Caki2 (cell line): ENCODE data around the gene GSTT2B. TPM values are rescaled to one million over a fixed set of nuclear protein-coding genes. Genes with fewer than 3 reads are reported as not detected.
"Not testable (repeated sequence)": the region's sequence is repeated elsewhere in the genome, so short reads cannot be mapped to it uniquely, and the experiment has no call there.

Experiments
- DNase-seq: peaks from one replicate; pipeline ENCODE4 v3.0.0-alpha.2; 2015; ENCODE audit warnings: low read depth
- in situ Hi-C: cut with HindIII; loops from 2 replicates; pipeline ENCODE4 v1.10.0; 2016; ENCODE audit warnings: low sequenced_read_pairs, low pct_unique_long_range_greater_than_20kb, mixed read lengths
- total RNA-seq: library from RNA; depleted of rRNA; stranded (reverse); fragments of >200 nt; shearing (Covaris generic); gene quantifications from 2 replicates; pipeline ENCODE4 v1.2.3, GENCODE V29; 2014; ENCODE audit warnings: low replicate concordance; rRNA removed

Gene GSTT2B
- total RNA-seq, 1 experiment from 2014 or later = 0.81 TPM

- in situ Hi-C loops = no loop called here
Observed at GRCh38 chr22:23911318-23911980, 49.5 kb downstream of the GSTT2B start.

GRCh38 chr22:23910496-23911190, 50.4 kb downstream of the GSTT2B start:
- in situ Hi-C loops = no loop called here
- no peak for DNase-seq

More at GRCh38 chr22:23911318-23911980, 49.5 kb downstream of the GSTT2B start:
- DNase-seq = no peak

GRCh38 chr22:23909296-23909898, 51.6 kb downstream of the GSTT2B start:
- in situ Hi-C loops = no loop called here
- no peak for DNase-seq

GRCh38 chr22:23908587-23909205, 52.3 kb downstream of the GSTT2B start:
- in situ Hi-C loops = no loop called here
- DNase-seq = no peak

GRCh38 chr22:23907423-23907822, 53.6 kb downstream of the GSTT2B start:
- DNase-seq, in situ Hi-C loops: not testable (repeated sequence)

Other genes with a start within 250 kb of the GSTT2B start
- 7.7 and 9.0 TPM in 2 replicates for gene ZNF70, start 210.1 kb downstream of the GSTT2B start, total RNA-seq
- not detected in 2 replicates for gene VPREB3, start 206.8 kb downstream of the GSTT2B start, total RNA-seq
- not detected in 2 replicates for gene C22orf15, start 198.2 kb downstream of the GSTT2B start, total RNA-seq
- 3.1 and 16.0 TPM in 2 replicates for gene CHCHD10, start 193.2 kb downstream of the GSTT2B start, total RNA-seq
- gene MMP11, start 188.3 kb downstream of the GSTT2B start, total RNA-seq = 16.2 and 36.3 TPM in 2 replicates
- 153 and 163 TPM in 2 replicates for gene SMARCB1, start 174.2 kb downstream of the GSTT2B start, total RNA-seq
- 8.9 and 12.5 TPM in 2 replicates for gene DERL3, start 122.2 kb downstream of the GSTT2B start, total RNA-seq
- 20.2 and 101 TPM in 2 replicates for gene SLC2A11, start 103.3 kb downstream of the GSTT2B start, total RNA-seq
- 1,968 and 2,027 TPM in 2 replicates for gene MIF, start 66.8 kb downstream of the GSTT2B start, total RNA-seq
- 0.10 TPM in 1 of 2 replicates, not detected in the other for gene DDTL, start 5.7 kb upstream of the GSTT2B start, total RNA-seq
- 213 and 296 TPM in 2 replicates for gene DDT, start 13.2 kb upstream of the GSTT2B start, total RNA-seq
- gene GSTT2, start 18.9 kb upstream of the GSTT2B start, total RNA-seq = not detected in 2 replicates
- gene GSTT4, start 44.3 kb upstream of the GSTT2B start, total RNA-seq = not detected in 2 replicates
- gene CABIN1, start 50.1 kb upstream of the GSTT2B start, total RNA-seq = 17.2 and 25.9 TPM in 2 replicates
- gene SUSD2, start 220.3 kb upstream of the GSTT2B start, total RNA-seq = not detected in 2 replicates